ENCODE measurements around the gene HDAC4. TPM values are rescaled to one million over a fixed set of nuclear protein-coding genes. Genes with fewer than 3 reads are reported as not detected.

HDAC4 gene
- total RNA-seq, 1 experiment from 2014 or later = 61.5 TPM

GRCh38 chr2:239122421-239123110, 278.3 kb downstream of the HDAC4 start:
- ChIA-PET CTCF (no interaction called here), POLR2A (ENCODE audit: unreplicated experiment) (no interaction called here)
- Histone ChIP-seq H3K4me3 (no peak overlapping the region), H3K9me3 (ENCODE audit: insufficient read depth, low read depth) (no peaks in the 10 kb centered on the region), H3K27me3 (ENCODE audit: insufficient read depth, low read depth) (no peaks in the 10 kb centered on the region), H3F3A (ENCODE audit: insufficient read depth, low read depth) (no peaks in the 10 kb centered on the region; the same call in 1 of the 2 replicates), H2AFZ (no peak overlapping the region), H3K4me2 (no peak overlapping the region), H3K27ac (no peak overlapping the region), H3K79me2 (ENCODE audit: low read depth) (no peaks in the 10 kb centered on the region), H3K4me1 (replicated peaks; ENCODE audit: insufficient read depth) (no peaks in the 10 kb centered on the region), H3K9me2 (ENCODE audit: insufficient read depth) (no peaks in the 10 kb centered on the region), H4K20me1 (ENCODE audit: insufficient read depth) (no peaks in the 10 kb centered on the region; the same call in 1 of the 2 replicates), H3K36me3 (ENCODE audit: low read depth) (peaks cover 12% of the 10 kb centered on the region)
- no TSS peak for BruUV-seq (replicated peaks)
- TF ChIP-seq EZH2 (IDR thresholded peaks at IDR 0.05; ENCODE audit: low read depth) = no peak
- TF ChIP-seq, protein P1, sequence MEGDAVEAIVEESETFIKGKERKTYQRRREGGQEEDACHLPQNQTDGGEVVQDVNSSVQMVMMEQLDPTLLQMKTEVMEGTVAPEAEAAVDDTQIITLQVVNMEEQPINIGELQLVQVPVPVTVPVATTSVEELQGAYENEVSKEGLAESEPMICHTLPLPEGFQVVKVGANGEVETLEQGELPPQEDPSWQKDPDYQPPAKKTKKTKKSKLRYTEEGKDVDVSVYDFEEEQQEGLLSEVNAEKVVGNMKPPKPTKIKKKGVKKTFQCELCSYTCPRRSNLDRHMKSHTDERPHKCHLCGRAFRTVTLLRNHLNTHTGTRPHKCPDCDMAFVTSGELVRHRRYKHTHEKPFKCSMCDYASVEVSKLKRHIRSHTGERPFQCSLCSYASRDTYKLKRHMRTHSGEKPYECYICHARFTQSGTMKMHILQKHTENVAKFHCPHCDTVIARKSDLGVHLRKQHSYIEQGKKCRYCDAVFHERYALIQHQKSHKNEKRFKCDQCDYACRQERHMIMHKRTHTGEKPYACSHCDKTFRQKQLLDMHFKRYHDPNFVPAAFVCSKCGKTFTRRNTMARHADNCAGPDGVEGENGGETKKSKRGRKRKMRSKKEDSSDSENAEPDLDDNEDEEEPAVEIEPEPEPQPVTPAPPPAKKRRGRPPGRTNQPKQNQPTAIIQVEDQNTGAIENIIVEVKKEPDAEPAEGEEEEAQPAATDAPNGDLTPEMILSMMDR (conservative IDR thresholded peaks at IDR 0.05) = no peak
- no peak for DNase-seq
- intact Hi-C loops (cut with micrococcal nuclease; ENCODE audit: unreplicated experiment) = no loop called here

GRCh38 chr2:239121600-239122012, 279.2 kb downstream of the HDAC4 start:
- DNase-seq = no peak
- H3K4me1 ChIP-seq (replicated peaks; ENCODE audit: insufficient read depth) = no peaks in the 10 kb centered on the region
- ChIA-PET POLR2A (ENCODE audit: unreplicated experiment) (no interaction called here), CTCF (no interaction called here)
- H3K27ac ChIP-seq = no peak overlapping the region
- no TSS peak for BruUV-seq (replicated peaks)
- H3K27me3 ChIP-seq (ENCODE audit: insufficient read depth, low read depth) = no peaks in the 10 kb centered on the region
- no peak overlapping the region for H2AFZ ChIP-seq
- no peaks in the 10 kb centered on the region for H4K20me1 ChIP-seq (ENCODE audit: insufficient read depth)
- H3F3A ChIP-seq (ENCODE audit: insufficient read depth, low read depth) = no peaks in the 10 kb centered on the region; the same call in 1 of the 2 replicates
- TF ChIP-seq, protein P1 (conservative IDR thresholded peaks at IDR 0.05) = no peak
- TF ChIP-seq EZH2 (IDR thresholded peaks at IDR 0.05; ENCODE audit: low read depth) = no peak
- no peak overlapping the region for H3K4me3 ChIP-seq
- no peaks in the 10 kb centered on the region for H3K9me3 ChIP-seq (ENCODE audit: insufficient read depth, low read depth)
- peaks cover 12% of the 10 kb centered on the region for H3K36me3 ChIP-seq (ENCODE audit: low read depth)
- H3K4me2 ChIP-seq = no peak overlapping the region
- intact Hi-C loops (cut with micrococcal nuclease; ENCODE audit: unreplicated experiment) = no loop called here
- H3K9me2 ChIP-seq (ENCODE audit: insufficient read depth) = no peaks in the 10 kb centered on the region
- H3K79me2 ChIP-seq (ENCODE audit: low read depth) = no peaks in the 10 kb centered on the region

DNA sequence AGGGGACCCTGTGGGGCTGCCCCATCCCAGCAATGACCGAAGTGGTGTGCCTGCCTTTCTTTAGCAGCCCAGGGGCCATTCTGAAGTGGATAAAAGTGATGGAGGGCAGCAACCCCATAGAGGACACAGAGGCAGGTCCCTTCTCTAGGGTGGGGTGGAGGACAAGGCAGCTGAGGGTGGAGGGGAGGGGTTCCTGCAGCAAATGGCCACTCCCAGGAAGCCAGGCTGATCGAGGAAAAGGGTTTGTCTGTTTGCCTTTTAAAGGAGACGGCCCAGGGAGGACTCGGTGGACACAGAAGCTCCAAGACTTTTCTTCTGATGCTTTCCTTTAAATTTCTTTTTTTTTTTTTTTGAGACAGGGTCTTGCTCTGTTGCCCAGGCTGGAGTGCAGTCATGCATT, 280.2 kb downstream of the HDAC4 start:
- Histone ChIP-seq H3K27ac (no peak overlapping the region), H3K36me3 (ENCODE audit: low read depth) (peaks cover 11% of the 10 kb centered on the region), H4K20me1 (ENCODE audit: insufficient read depth) (no peaks in the 10 kb centered on the region), H3K4me2 (no peak overlapping the region), H3K4me3 (no peak overlapping the region), H3F3A (ENCODE audit: insufficient read depth, low read depth) (no peaks in the 10 kb centered on the region; the same call in 1 of the 2 replicates), H2AFZ (no peak overlapping the region), H3K9me2 (ENCODE audit: insufficient read depth) (no peaks in the 10 kb centered on the region), H3K9me3 (ENCODE audit: insufficient read depth, low read depth) (no peaks in the 10 kb centered on the region), H3K79me2 (ENCODE audit: low read depth) (no peaks in the 10 kb centered on the region), H3K4me1 (replicated peaks; ENCODE audit: insufficient read depth) (no peaks in the 10 kb centered on the region), H3K27me3 (ENCODE audit: insufficient read depth, low read depth) (no peaks in the 10 kb centered on the region)
- DNase-seq = no peak
- CTCF ChIA-PET = no interaction called here
- POLR2A ChIA-PET (ENCODE audit: unreplicated experiment) = no interaction called here
- BruUV-seq (replicated peaks) = no TSS peak
- TF ChIP-seq EZH2 (IDR thresholded peaks at IDR 0.05; ENCODE audit: low read depth) = no peak
- TF ChIP-seq, protein P1 (conservative IDR thresholded peaks at IDR 0.05) = no peak
- intact Hi-C loops (cut with micrococcal nuclease; ENCODE audit: unreplicated experiment) = no loop called here
